Measurements from ENCODE around the gene DNAJA4. TPM values are rescaled to one million over a fixed set of nuclear protein-coding genes. Genes with fewer than 3 reads are reported as not detected.

The DNAJA4 gene
- total RNA-seq, 1 experiment from 2014 or later, result 1.3 TPM

DNA sequence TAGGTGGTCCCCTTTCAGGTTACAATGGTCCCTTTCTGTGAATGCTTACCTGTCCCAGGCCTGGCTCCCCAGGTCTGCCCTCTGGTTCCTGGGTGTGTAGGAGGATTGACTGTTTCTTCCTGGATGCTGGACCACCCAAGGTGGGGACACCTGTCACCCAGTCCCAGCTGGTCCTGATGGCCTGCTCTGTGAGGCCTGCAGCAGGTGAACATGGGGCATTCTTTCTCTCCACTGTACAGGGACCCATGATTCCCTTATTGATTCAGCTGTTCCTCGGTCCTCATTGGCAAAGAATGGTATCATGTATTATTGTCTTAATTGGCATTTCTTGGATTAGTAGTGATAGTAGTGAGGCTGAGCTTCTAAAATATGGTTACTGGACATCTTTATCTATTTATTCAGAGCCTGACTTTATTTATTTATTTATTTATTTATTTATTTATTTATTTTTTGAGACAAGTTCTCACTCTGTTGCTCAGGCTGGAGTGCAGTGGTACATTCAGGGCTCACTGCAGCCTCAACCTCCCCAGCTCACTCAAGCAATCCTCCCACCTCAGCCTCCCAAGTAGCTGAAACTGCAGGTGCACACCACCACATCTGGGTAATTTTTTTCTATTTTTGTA lies 8.8 kb upstream of the DNAJA4 start:
- Histone ChIP-seq H3K27ac (ENCODE audit: low read length) (no peak overlapping the region), H3K79me2 (ENCODE audit: low read length) (no peaks in the 10 kb centered on the region), H3K9me2 (replicated peaks; ENCODE audit: low read length) (no peaks in the 10 kb centered on the region), H2AFZ (ENCODE audit: low read length) (no peak overlapping the region), H3K36me3 (ENCODE audit: low read depth, low read length) (no peaks in the 10 kb centered on the region), H3K9ac (ENCODE audit: low read length) (no peak overlapping the region), H3K4me2 (ENCODE audit: low read length) (no peak overlapping the region), H3K4me3 (ENCODE audit: low read length) (no peak overlapping the region), H3K9me3 (ENCODE audit: low read length) (no peaks in the 10 kb centered on the region), H3F3A (ENCODE audit: low read length, unreplicated experiment) (no peaks in the 10 kb centered on the region), H3K4me1 (ENCODE audit: insufficient read depth, low read length) (peaks cover 9% of the 10 kb centered on the region), H3K27me3 (ENCODE audit: low read length) (no peaks in the 10 kb centered on the region), H4K20me1 (ENCODE audit: low read length) (no peaks in the 10 kb centered on the region)
- DNase-seq, result no peak
- ChIA-PET CTCF (no interaction called here), POLR2A (ENCODE audit: unreplicated experiment) (no interaction called here)
- BruUV-seq (replicated peaks), result no TSS peak
- ATAC-seq, result no peak
- TF ChIP-seq EZH2phosphoT487 (IDR thresholded peaks at IDR 0.05; ENCODE audit: borderline replicate concordance, low read length), result no peak
- no peak for TF ChIP-seq EZH2 (IDR thresholded peaks at IDR 0.05; ENCODE audit: low read length, unreplicated experiment)
- TF ChIP-seq, protein P1, sequence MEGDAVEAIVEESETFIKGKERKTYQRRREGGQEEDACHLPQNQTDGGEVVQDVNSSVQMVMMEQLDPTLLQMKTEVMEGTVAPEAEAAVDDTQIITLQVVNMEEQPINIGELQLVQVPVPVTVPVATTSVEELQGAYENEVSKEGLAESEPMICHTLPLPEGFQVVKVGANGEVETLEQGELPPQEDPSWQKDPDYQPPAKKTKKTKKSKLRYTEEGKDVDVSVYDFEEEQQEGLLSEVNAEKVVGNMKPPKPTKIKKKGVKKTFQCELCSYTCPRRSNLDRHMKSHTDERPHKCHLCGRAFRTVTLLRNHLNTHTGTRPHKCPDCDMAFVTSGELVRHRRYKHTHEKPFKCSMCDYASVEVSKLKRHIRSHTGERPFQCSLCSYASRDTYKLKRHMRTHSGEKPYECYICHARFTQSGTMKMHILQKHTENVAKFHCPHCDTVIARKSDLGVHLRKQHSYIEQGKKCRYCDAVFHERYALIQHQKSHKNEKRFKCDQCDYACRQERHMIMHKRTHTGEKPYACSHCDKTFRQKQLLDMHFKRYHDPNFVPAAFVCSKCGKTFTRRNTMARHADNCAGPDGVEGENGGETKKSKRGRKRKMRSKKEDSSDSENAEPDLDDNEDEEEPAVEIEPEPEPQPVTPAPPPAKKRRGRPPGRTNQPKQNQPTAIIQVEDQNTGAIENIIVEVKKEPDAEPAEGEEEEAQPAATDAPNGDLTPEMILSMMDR (conservative IDR thresholded peaks at IDR 0.05; ENCODE audit: low read depth, low read length), result no peak
- intact Hi-C loops (cut with micrococcal nuclease), result no loop called here

GRCh38 chr15:78256044-78256437 lies 8.3 kb upstream of the DNAJA4 start:
- Histone ChIP-seq H3F3A (ENCODE audit: low read length, unreplicated experiment) (no peaks in the 10 kb centered on the region), H3K4me1 (ENCODE audit: insufficient read depth, low read length) (peaks cover 9% of the 10 kb centered on the region), H3K27me3 (ENCODE audit: low read length) (no peaks in the 10 kb centered on the region), H3K4me3 (ENCODE audit: low read length) (no peak overlapping the region), H3K79me2 (ENCODE audit: low read length) (no peaks in the 10 kb centered on the region), H3K36me3 (ENCODE audit: low read depth, low read length) (no peaks in the 10 kb centered on the region), H3K9me2 (replicated peaks; ENCODE audit: low read length) (no peaks in the 10 kb centered on the region), H3K27ac (ENCODE audit: low read length) (no peak overlapping the region), H4K20me1 (ENCODE audit: low read length) (no peaks in the 10 kb centered on the region), H3K9ac (ENCODE audit: low read length) (no peak overlapping the region), H3K4me2 (ENCODE audit: low read length) (no peak overlapping the region), H2AFZ (ENCODE audit: low read length) (no peak overlapping the region), H3K9me3 (ENCODE audit: low read length) (no peaks in the 10 kb centered on the region)
- CTCF ChIA-PET, result no interaction called here
- no peak for DNase-seq
- TF ChIP-seq EZH2phosphoT487 (IDR thresholded peaks at IDR 0.05; ENCODE audit: borderline replicate concordance, low read length) (no peak), EZH2 (IDR thresholded peaks at IDR 0.05; ENCODE audit: low read length, unreplicated experiment) (no peak)
- TF ChIP-seq, protein P1 (conservative IDR thresholded peaks at IDR 0.05; ENCODE audit: low read depth, low read length), result no peak
- ATAC-seq, result no peak
- POLR2A ChIA-PET (ENCODE audit: unreplicated experiment), result no interaction called here
- no TSS peak for BruUV-seq (replicated peaks)
- intact Hi-C loops (cut with micrococcal nuclease), result no loop called here

GRCh38 chr15:78257681-78258080 lies 6.7 kb upstream of the DNAJA4 start:
- H3K9me3 ChIP-seq (ENCODE audit: low read length), result no peaks in the 10 kb centered on the region
- ChIA-PET POLR2A (ENCODE audit: unreplicated experiment) (no interaction called here), CTCF (no interaction called here)
- ATAC-seq (no peak), DNase-seq (no peak)
- no peaks in the 10 kb centered on the region for H3K36me3 ChIP-seq (ENCODE audit: low read depth, low read length)
- H3K4me2 ChIP-seq (ENCODE audit: low read length), result no peak overlapping the region
- no peak for TF ChIP-seq EZH2phosphoT487 (IDR thresholded peaks at IDR 0.05; ENCODE audit: borderline replicate concordance, low read length)
- TF ChIP-seq EZH2 (IDR thresholded peaks at IDR 0.05; ENCODE audit: low read length, unreplicated experiment), result no peak
- TF ChIP-seq, protein P1 (conservative IDR thresholded peaks at IDR 0.05; ENCODE audit: low read depth, low read length), result no peak
- no peak overlapping the region for H2AFZ ChIP-seq (ENCODE audit: low read length)
- no peaks in the 10 kb centered on the region for H3K9me2 ChIP-seq (replicated peaks; ENCODE audit: low read length)
- H3K79me2 ChIP-seq (ENCODE audit: low read length), result no peaks in the 10 kb centered on the region
- H3K27ac ChIP-seq (ENCODE audit: low read length), result no peak overlapping the region
- no TSS peak for BruUV-seq (replicated peaks)
- H3K9ac ChIP-seq (ENCODE audit: low read length), result no peak overlapping the region
- H3K4me3 ChIP-seq (ENCODE audit: low read length), result no peak overlapping the region
- no peaks in the 10 kb centered on the region for H3F3A ChIP-seq (ENCODE audit: low read length, unreplicated experiment)
- intact Hi-C loops (cut with micrococcal nuclease), result no loop called here
- no peaks in the 10 kb centered on the region for H3K27me3 ChIP-seq (ENCODE audit: low read length)
- peaks cover 9% of the 10 kb centered on the region for H3K4me1 ChIP-seq (ENCODE audit: insufficient read depth, low read length)
- no peaks in the 10 kb centered on the region for H4K20me1 ChIP-seq (ENCODE audit: low read length)
